ENCODE measurements around the gene LRPPRC. TPM values are rescaled to one million over a fixed set of nuclear protein-coding genes. Genes with fewer than 3 reads are reported as not detected.
"Not testable (repeated sequence)": the region's sequence is repeated elsewhere in the genome, so short reads cannot be mapped to it uniquely, and the experiment has no call there.

LRPPRC gene
- total RNA-seq, 1 experiment from 2014 or later = 82.7 TPM

GRCh38 chr2:43927442-43927841, 68.3 kb downstream of the LRPPRC start:
- Histone ChIP-seq H3K27me3 (ENCODE audit: low read length) (no peaks in the 10 kb centered on the region), H3K4me1 (ENCODE audit: low read length) (no peaks in the 10 kb centered on the region), H2AFZ (ENCODE audit: low read length) (no peak overlapping the region), H4K20me1 (ENCODE audit: insufficient read depth, low read depth, low read length) (no peaks in the 10 kb centered on the region), H3K9ac (ENCODE audit: low read length) (no peak overlapping the region), H3K4me3 (ENCODE audit: low read length) (no peak overlapping the region), H3K36me3 (ENCODE audit: insufficient read depth, low read length) (peaks cover 59% of the 10 kb centered on the region), H3K4me2 (ENCODE audit: low read depth, low read length, poor library complexity, severe bottlenecking) (no peak overlapping the region), H3K9me2 (replicated peaks; ENCODE audit: insufficient read depth, low read length) (no peaks in the 10 kb centered on the region), H3K27ac (ENCODE audit: low read length) (no peak overlapping the region), H3K9me3 (ENCODE audit: low read length) (no peaks in the 10 kb centered on the region), H3K79me2 (ENCODE audit: low read length) (peaks cover 30% of the 10 kb centered on the region)
- no peak for DNase-seq

GRCh38 chr2:43925431-43925830, 70.4 kb downstream of the LRPPRC start:
- Histone ChIP-seq H3K27me3 (ENCODE audit: low read length) (no peaks in the 10 kb centered on the region), H3K9me3 (ENCODE audit: low read length) (no peaks in the 10 kb centered on the region), H3K4me3 (ENCODE audit: low read length) (no peak overlapping the region), H3K36me3 (ENCODE audit: insufficient read depth, low read length) (peaks cover 61% of the 10 kb centered on the region), H4K20me1 (ENCODE audit: insufficient read depth, low read depth, low read length) (no peaks in the 10 kb centered on the region), H3K4me2 (ENCODE audit: low read depth, low read length, poor library complexity, severe bottlenecking) (no peak overlapping the region), H3K9me2 (replicated peaks; ENCODE audit: insufficient read depth, low read length) (no peaks in the 10 kb centered on the region), H3K27ac (ENCODE audit: low read length) (no peak overlapping the region), H3K79me2 (ENCODE audit: low read length) (peaks cover 24% of the 10 kb centered on the region), H3K4me1 (ENCODE audit: low read length) (no peaks in the 10 kb centered on the region), H3K9ac (ENCODE audit: low read length) (no peak overlapping the region), H2AFZ (ENCODE audit: low read length) (no peak overlapping the region)
- no peak for DNase-seq

- Histone ChIP-seq H4K20me1 (ENCODE audit: insufficient read depth, low read depth, low read length) (no peaks in the 10 kb centered on the region), H3K4me1 (ENCODE audit: low read length) (no peaks in the 10 kb centered on the region), H3K4me2 (ENCODE audit: low read depth, low read length, poor library complexity, severe bottlenecking) (no peak overlapping the region), H3K27ac (ENCODE audit: low read length) (no peak overlapping the region), H3K79me2 (ENCODE audit: low read length) (peaks cover 17% of the 10 kb centered on the region; the same call in 1 of the 2 replicates), H3K36me3 (ENCODE audit: insufficient read depth, low read length) (peaks cover 55% of the 10 kb centered on the region), H3K9me3 (ENCODE audit: low read length) (no peaks in the 10 kb centered on the region), H3K9ac (ENCODE audit: low read length) (no peak overlapping the region), H3K27me3 (ENCODE audit: low read length) (no peaks in the 10 kb centered on the region), H3K9me2 (replicated peaks; ENCODE audit: insufficient read depth, low read length) (no peaks in the 10 kb centered on the region), H2AFZ (ENCODE audit: low read length) (no peak overlapping the region), H3K4me3 (ENCODE audit: low read length) (no peak overlapping the region)
- no peak for DNase-seq
Observed at GRCh38 chr2:43924463-43924862, 71.3 kb downstream of the LRPPRC start.

- not testable (repeated sequence) for H4K20me1 ChIP-seq (ENCODE audit: insufficient read depth, low read depth, low read length); H3K27ac ChIP-seq (ENCODE audit: low read length); H3K9me3 ChIP-seq (ENCODE audit: low read length); H2AFZ ChIP-seq (ENCODE audit: low read length); H3K4me3 ChIP-seq (ENCODE audit: low read length); H3K9ac ChIP-seq (ENCODE audit: low read length); H3K27me3 ChIP-seq (ENCODE audit: low read length); H3K9me2 ChIP-seq (replicated peaks; ENCODE audit: insufficient read depth, low read length); H3K4me1 ChIP-seq (ENCODE audit: low read length); H3K4me2 ChIP-seq (ENCODE audit: low read depth, low read length, poor library complexity, severe bottlenecking); DNase-seq
- Histone ChIP-seq H3K36me3 (ENCODE audit: insufficient read depth, low read length) (peaks cover 52% of the 10 kb centered on the region), H3K79me2 (ENCODE audit: low read length) (peaks cover 28% of the 10 kb centered on the region)
Observed at GRCh38 chr2:43911136-43911790, 84.5 kb downstream of the LRPPRC start.

- H3K27ac ChIP-seq (ENCODE audit: low read length) = no peak overlapping the region
- H2AFZ ChIP-seq (ENCODE audit: low read length) = no peak overlapping the region
- no peaks in the 10 kb centered on the region for H3K9me2 ChIP-seq (replicated peaks; ENCODE audit: insufficient read depth, low read length)
- no peak for DNase-seq
- peaks cover 46% of the 10 kb centered on the region for H3K36me3 ChIP-seq (ENCODE audit: insufficient read depth, low read length)
- no peak overlapping the region for H3K9ac ChIP-seq (ENCODE audit: low read length)
- no peak overlapping the region for H3K4me3 ChIP-seq (ENCODE audit: low read length)
- H3K4me1 ChIP-seq (ENCODE audit: low read length) = no peaks in the 10 kb centered on the region
- no peaks in the 10 kb centered on the region for H3K27me3 ChIP-seq (ENCODE audit: low read length)
- H3K4me2 ChIP-seq (ENCODE audit: low read depth, low read length, poor library complexity, severe bottlenecking) = no peak overlapping the region
- no peaks in the 10 kb centered on the region for H4K20me1 ChIP-seq (ENCODE audit: insufficient read depth, low read depth, low read length)
- H3K79me2 ChIP-seq (ENCODE audit: low read length) = peaks cover 43% of the 10 kb centered on the region
- H3K9me3 ChIP-seq (ENCODE audit: low read length) = no peaks in the 10 kb centered on the region
Observed at GRCh38 chr2:43906448-43907109, 89.2 kb downstream of the LRPPRC start.

GRCh38 chr2:43905871-43906270, 89.9 kb downstream of the LRPPRC start:
- H2AFZ ChIP-seq (ENCODE audit: low read length) = no peak overlapping the region
- H3K4me1 ChIP-seq (ENCODE audit: low read length) = no peaks in the 10 kb centered on the region
- H3K27me3 ChIP-seq (ENCODE audit: low read length) = no peaks in the 10 kb centered on the region
- no peak for DNase-seq
- no peak overlapping the region for H3K9ac ChIP-seq (ENCODE audit: low read length)
- no peaks in the 10 kb centered on the region for H4K20me1 ChIP-seq (ENCODE audit: insufficient read depth, low read depth, low read length)
- H3K36me3 ChIP-seq (ENCODE audit: insufficient read depth, low read length) = peaks cover 48% of the 10 kb centered on the region
- H3K9me2 ChIP-seq (replicated peaks; ENCODE audit: insufficient read depth, low read length) = no peaks in the 10 kb centered on the region
- no peak overlapping the region for H3K27ac ChIP-seq (ENCODE audit: low read length)
- H3K4me2 ChIP-seq (ENCODE audit: low read depth, low read length, poor library complexity, severe bottlenecking) = no peak overlapping the region
- no peaks in the 10 kb centered on the region for H3K9me3 ChIP-seq (ENCODE audit: low read length)
- H3K79me2 ChIP-seq (ENCODE audit: low read length) = peaks cover 41% of the 10 kb centered on the region
- no peak overlapping the region for H3K4me3 ChIP-seq (ENCODE audit: low read length)

GRCh38 chr2:43905371-43905803, 90.4 kb downstream of the LRPPRC start:
- no peaks in the 10 kb centered on the region for H3K9me3 ChIP-seq (ENCODE audit: low read length)
- no peak overlapping the region for H2AFZ ChIP-seq (ENCODE audit: low read length)
- no peaks in the 10 kb centered on the region for H3K4me1 ChIP-seq (ENCODE audit: low read length)
- H3K9ac ChIP-seq (ENCODE audit: low read length) = no peak overlapping the region
- no peak overlapping the region for H3K4me2 ChIP-seq (ENCODE audit: low read depth, low read length, poor library complexity, severe bottlenecking)
- H4K20me1 ChIP-seq (ENCODE audit: insufficient read depth, low read depth, low read length) = no peaks in the 10 kb centered on the region
- H3K27ac ChIP-seq (ENCODE audit: low read length) = no peak overlapping the region
- H3K36me3 ChIP-seq (ENCODE audit: insufficient read depth, low read length) = peaks cover 53% of the 10 kb centered on the region
- no peaks in the 10 kb centered on the region for H3K9me2 ChIP-seq (replicated peaks; ENCODE audit: insufficient read depth, low read length)
- no peaks in the 10 kb centered on the region for H3K27me3 ChIP-seq (ENCODE audit: low read length)
- peaks cover 41% of the 10 kb centered on the region for H3K79me2 ChIP-seq (ENCODE audit: low read length)
- no peak for DNase-seq
- H3K4me3 ChIP-seq (ENCODE audit: low read length) = no peak overlapping the region

- Histone ChIP-seq H3K36me3 (ENCODE audit: insufficient read depth, low read length) (peaks cover 44% of the 10 kb centered on the region), H3K9me3 (ENCODE audit: low read length) (no peaks in the 10 kb centered on the region), H3K79me2 (ENCODE audit: low read length) (peaks cover 18% of the 10 kb centered on the region)
Observed at GRCh38 chr2:43899589-43899988, 96.2 kb downstream of the LRPPRC start.

More at GRCh38 chr2:43899589-43899988, 96.2 kb downstream of the LRPPRC start:
- H3K9me2 ChIP-seq (replicated peaks; ENCODE audit: insufficient read depth, low read length) = no peaks in the 10 kb centered on the region
- H3K4me3 ChIP-seq (ENCODE audit: low read length) = no peak overlapping the region
- no peak overlapping the region for H2AFZ ChIP-seq (ENCODE audit: low read length)
- no peak for DNase-seq
- H3K9ac ChIP-seq (ENCODE audit: low read length) = no peak overlapping the region
- no peak overlapping the region for H3K4me2 ChIP-seq (ENCODE audit: low read depth, low read length, poor library complexity, severe bottlenecking)
- no peaks in the 10 kb centered on the region for H3K4me1 ChIP-seq (ENCODE audit: low read length)
- H4K20me1 ChIP-seq (ENCODE audit: insufficient read depth, low read depth, low read length) = no peaks in the 10 kb centered on the region
- H3K27ac ChIP-seq (ENCODE audit: low read length) = no peak overlapping the region
- H3K27me3 ChIP-seq (ENCODE audit: low read length) = no peaks in the 10 kb centered on the region
